GM18502 (cell line): ENCODE data around the gene AK3.

Experiments used
- ATAC-seq: cut with Tn5 transposase; IDR thresholded peaks from one replicate; pipeline ENCODE4 v1.9.1; 2021; ENCODE audit warnings: mild to moderate bottlenecking; ENCODE audit not compliant: unreplicated experiment, poor library complexity

The AK3 gene

GRCh38 chr9:4750023-4750673 lies 9.1 kb upstream of the AK3 start:
- ATAC-seq = no peak

- ATAC-seq = no peak
These were observed 7.6 kb upstream of the AK3 start for GRCh38 chr9:4748612-4749011.

GRCh38 chr9:4746278-4747030 lies 5.5 kb upstream of the AK3 start:
- ATAC-seq = no peak

GRCh38 chr9:4743131-4743875 lies 2.3 kb upstream of the AK3 start:
- ATAC-seq = no peak

GRCh38 chr9:4742246-4742645 lies 1.2 kb upstream of the AK3 start:
- no peak for ATAC-seq

GRCh38 chr9:4741365-4742089 lies 525 bp upstream of the AK3 start:
- ATAC-seq = no peak

- ATAC-seq = no peak
These were observed 689 bp downstream of the AK3 start for GRCh38 chr9:4740388-4740637.

- no peak for ATAC-seq
These were observed 1.2 kb downstream of the AK3 start for GRCh38 chr9:4739587-4740387.

- no peak for ATAC-seq
These were observed 2.0 kb downstream of the AK3 start for GRCh38 chr9:4738866-4739586.

GRCh38 chr9:4734150-4734549 lies 6.9 kb downstream of the AK3 start:
- no peak for ATAC-seq

GRCh38 chr9:4732890-4733289 lies 8.1 kb downstream of the AK3 start:
- ATAC-seq = no peak

- no peak for ATAC-seq
These were observed 13.4 kb downstream of the AK3 start for GRCh38 chr9:4727593-4727992.

- ATAC-seq = no peak
These were observed 15.1 kb downstream of the AK3 start for GRCh38 chr9:4725706-4726442.

- ATAC-seq = no peak
These were observed 19.3 kb downstream of the AK3 start for GRCh38 chr9:4721736-4722135.

- ATAC-seq = no peak
These were observed 22.1 kb downstream of the AK3 start for GRCh38 chr9:4718911-4719310.

GRCh38 chr9:4717815-4718214 lies 23.2 kb downstream of the AK3 start:
- ATAC-seq = no peak

GRCh38 chr9:4716163-4716562 lies 24.8 kb downstream of the AK3 start:
- no peak for ATAC-seq

GRCh38 chr9:4714266-4715016 lies 26.6 kb downstream of the AK3 start:
- no peak for ATAC-seq
